SK-N-MC (cell line): ENCODE measurements around the gene DCAF11.
A peak's percentile ranks its signal among the peaks of the same experiment; 100 is the strongest.

ENCODE experiments used
- DNase-seq: peaks from one replicate; pipeline ENCODE4 v3.0.0-alpha.2; 2011; ENCODE audit warnings: low read depth, low spot score
- H3K27ac ChIP-seq: fragments of 200-600 bp; sonication (generic); 2 replicates; pipeline ENCODE4 v1.5.1; 2016; ENCODE audit warnings: mixed run types
- H3K36me3 ChIP-seq: fragments of 200-600 bp; sonication (generic); 2 replicates; pipeline ENCODE4 v1.6.1; 2017; ENCODE audit warnings: antibody characterized with exemption, low read length, mixed read lengths; ENCODE audit not compliant: insufficient read depth
- H3K4me3 ChIP-seq: fragments of 200-600 bp; sonication (generic); 2 replicates; pipeline ENCODE4 v1.5.1; 2016
- H3K9ac ChIP-seq: fragments of 200-600 bp; sonication (generic); 2 replicates; pipeline ENCODE4 v1.8.0; 2017; ENCODE audit warnings: mixed run types, mixed read lengths; ENCODE audit not compliant: insufficient read length
- H3K9me3 ChIP-seq: fragments of 200-600 bp; sonication (generic); 2 replicates; pipeline ENCODE4 v1.6.1; 2017; ENCODE audit warnings: low read depth, mild to moderate bottlenecking, antibody characterized with exemption, low read length, moderate library complexity, mixed read lengths
- EZH2 ChIP-seq: fragments of 200-600 bp; sonication (generic); IDR thresholded peaks from one replicate; pipeline ENCODE4 v1.6.1; 2017; ENCODE audit warnings: antibody characterized with exemption
- FOXP2 ChIP-seq: optimal IDR thresholded peaks from 2 replicates; pipeline ENCODE3; 2011; ENCODE audit warnings: mild to moderate bottlenecking, moderate library complexity; ENCODE audit not compliant: insufficient read depth; ENCODE audit errors: extremely low read length, control extremely low read depth
- POLR2AphosphoS5 ChIP-seq: IDR thresholded peaks from 2 replicates; pipeline ENCODE4 v1.6.1; 2012; ENCODE audit warnings: mild to moderate bottlenecking, low read depth, low read length, borderline replicate concordance

DCAF11 gene

GRCh38 chr14:24092110-24092504 lies 22.5 kb upstream of the DCAF11 start:
- TF ChIP-seq POLR2AphosphoS5: no peak
- no peak for TF ChIP-seq FOXP2
- no peak for TF ChIP-seq EZH2
- no peak for DNase-seq
- Histone ChIP-seq H3K9me3 (no peaks in the 10 kb centered on the region), H3K4me3 (no peak overlapping the region), H3K36me3 (peaks cover 6% of the 10 kb centered on the region; the same call in 1 of the 2 replicates), H3K27ac (no peak overlapping the region), H3K9ac (no peak overlapping the region)

GRCh38 chr14:24092505-24093206 lies 21.9 kb upstream of the DCAF11 start:
- H3K27ac ChIP-seq: peak overlapping the region; percentile 92; the same call in 1 of the 2 replicates
- no peak overlapping the region for H3K9ac ChIP-seq
- DNase-seq: no peak
- H3K9me3 ChIP-seq: no peaks in the 10 kb centered on the region
- H3K4me3 ChIP-seq: no peak overlapping the region
- no peak for TF ChIP-seq EZH2
- no peak for TF ChIP-seq FOXP2
- no peak for TF ChIP-seq POLR2AphosphoS5
- peaks cover 6% of the 10 kb centered on the region; the same call in 1 of the 2 replicates for H3K36me3 ChIP-seq

- Histone ChIP-seq H3K27ac (peak overlapping the region; percentile 92), H3K4me3 (peak overlapping the region; percentile 90), H3K36me3 (peaks cover 10% of the 10 kb centered on the region; the same call in 1 of the 2 replicates), H3K9ac (peak overlapping the region; percentile 99), H3K9me3 (no peaks in the 10 kb centered on the region)
- no peak for TF ChIP-seq FOXP2
- no peak for TF ChIP-seq EZH2
- DNase-seq: no peak
These were observed 21.2 kb upstream of the DCAF11 start for GRCh38 chr14:24093207-24093900.

GRCh38 chr14:24093901-24094840 lies 20.4 kb upstream of the DCAF11 start, which contains the start of gene PCK2:
PCK2 (plus strand) TSS chr14:24094311; CDS start chr14:24094406, 95 bp downstream.
- Histone ChIP-seq H3K9ac (peak within 1 kb of the TSS; percentile 99), H3K9me3 (no peaks in the 10 kb centered on the region), H3K27ac (peak within 1 kb of the TSS; percentile 92), H3K4me3 (peak within 1 kb of the TSS; percentile 90), H3K36me3 (peaks cover 18% of the 10 kb centered on the region; the same call in 1 of the 2 replicates)
- peak; percentile 81 for TF ChIP-seq POLR2AphosphoS5
- TF ChIP-seq FOXP2: no peak
- no peak for TF ChIP-seq EZH2
- DNase-seq: peak; percentile 59

- peak overlapping the region; percentile 89; the same call in 1 of the 2 replicates for H3K27ac ChIP-seq
- H3K9me3 ChIP-seq: no peaks in the 10 kb centered on the region
- H3K36me3 ChIP-seq: peaks cover 24% of the 10 kb centered on the region; the same call in 1 of the 2 replicates
- TF ChIP-seq POLR2AphosphoS5 (no peak), FOXP2 (no peak), EZH2 (no peak)
- peak overlapping the region; percentile 90 for H3K4me3 ChIP-seq
- DNase-seq: no peak
- peak overlapping the region; percentile 99 for H3K9ac ChIP-seq
These were observed 19.7 kb upstream of the DCAF11 start for GRCh38 chr14:24094841-24095270.

GRCh38 chr14:24095271-24096068 lies 19.1 kb upstream of the DCAF11 start:
- Histone ChIP-seq H3K4me3 (peak overlapping the region; percentile 90), H3K27ac (no peak overlapping the region), H3K36me3 (peaks cover 30% of the 10 kb centered on the region; the same call in 1 of the 2 replicates), H3K9me3 (no peaks in the 10 kb centered on the region), H3K9ac (peak overlapping the region; percentile 99)
- TF ChIP-seq POLR2AphosphoS5 (no peak), EZH2 (no peak), FOXP2 (no peak)
- no peak for DNase-seq

GRCh38 chr14:24096545-24097181 lies 17.9 kb upstream of the DCAF11 start:
- TF ChIP-seq POLR2AphosphoS5: no peak
- TF ChIP-seq FOXP2: no peak
- TF ChIP-seq EZH2: no peak
- Histone ChIP-seq H3K4me3 (no peak overlapping the region), H3K9ac (no peak overlapping the region), H3K27ac (no peak overlapping the region), H3K36me3 (peaks cover 35% of the 10 kb centered on the region; the same call in 1 of the 2 replicates), H3K9me3 (no peaks in the 10 kb centered on the region)
- no peak for DNase-seq
